ENCODE data around the gene UNC119.

DNA sequence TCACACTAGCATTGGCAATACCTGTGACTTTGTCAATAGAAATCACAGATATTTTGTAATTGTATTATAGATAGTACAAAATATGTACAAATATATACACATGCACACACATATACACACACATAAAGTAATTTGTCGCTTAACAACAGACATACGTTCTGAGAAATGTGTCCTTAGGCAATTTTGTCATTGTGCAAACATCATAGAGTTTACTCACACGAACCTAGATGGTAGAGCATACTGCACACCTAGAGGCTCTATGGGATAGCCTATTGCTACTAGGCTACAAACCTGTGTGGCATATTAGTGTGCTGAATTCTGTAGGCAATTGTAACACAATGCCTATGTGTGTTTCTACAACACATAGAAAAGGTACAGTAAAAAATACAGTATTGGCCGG, 11.0 kb downstream of the UNC119 start:
- TF ChIP-seq POLR2A (IDR thresholded peaks at IDR 0.05): no peak
- TF ChIP-seq, protein P1, sequence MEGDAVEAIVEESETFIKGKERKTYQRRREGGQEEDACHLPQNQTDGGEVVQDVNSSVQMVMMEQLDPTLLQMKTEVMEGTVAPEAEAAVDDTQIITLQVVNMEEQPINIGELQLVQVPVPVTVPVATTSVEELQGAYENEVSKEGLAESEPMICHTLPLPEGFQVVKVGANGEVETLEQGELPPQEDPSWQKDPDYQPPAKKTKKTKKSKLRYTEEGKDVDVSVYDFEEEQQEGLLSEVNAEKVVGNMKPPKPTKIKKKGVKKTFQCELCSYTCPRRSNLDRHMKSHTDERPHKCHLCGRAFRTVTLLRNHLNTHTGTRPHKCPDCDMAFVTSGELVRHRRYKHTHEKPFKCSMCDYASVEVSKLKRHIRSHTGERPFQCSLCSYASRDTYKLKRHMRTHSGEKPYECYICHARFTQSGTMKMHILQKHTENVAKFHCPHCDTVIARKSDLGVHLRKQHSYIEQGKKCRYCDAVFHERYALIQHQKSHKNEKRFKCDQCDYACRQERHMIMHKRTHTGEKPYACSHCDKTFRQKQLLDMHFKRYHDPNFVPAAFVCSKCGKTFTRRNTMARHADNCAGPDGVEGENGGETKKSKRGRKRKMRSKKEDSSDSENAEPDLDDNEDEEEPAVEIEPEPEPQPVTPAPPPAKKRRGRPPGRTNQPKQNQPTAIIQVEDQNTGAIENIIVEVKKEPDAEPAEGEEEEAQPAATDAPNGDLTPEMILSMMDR (IDR thresholded peaks at IDR 0.05): no peak

All from adrenal gland (tissue), 5 donors.